Stimulated activated CD8-positive, alpha-beta memory T cell treated with anti-CD3 and anti-CD28 coated beads, Interleukin-15, amount 100 ng/mL, for 4 hours (primary cell): ENCODE data around the gene TROAP.
A peak's percentile ranks its signal among the peaks of the same experiment; 100 is the strongest.
"Not testable (repeated sequence)": the region's sequence is repeated elsewhere in the genome, so short reads cannot be mapped to it uniquely, and the experiment has no call there.

Experiments
- DNase-seq, 2 donors: peaks; one replicate each; pipeline ENCODE4 v3.0.0-alpha.2; 2020; ENCODE audit warnings: low read depth in 2 of 2

TROAP gene

GRCh38 chr12:49330631-49331379 lies 7.8 kb downstream of the TROAP start:
- DNase-seq: no peak

- DNase-seq: no peak
These were observed 8.5 kb downstream of the TROAP start for GRCh38 chr12:49331380-49332222.

GRCh38 chr12:49332441-49332861 lies 9.4 kb downstream of the TROAP start:
- DNase-seq: no peak

- DNase-seq: no peak
These were observed 9.9 kb downstream of the TROAP start for GRCh38 chr12:49332891-49333371.

DNA sequence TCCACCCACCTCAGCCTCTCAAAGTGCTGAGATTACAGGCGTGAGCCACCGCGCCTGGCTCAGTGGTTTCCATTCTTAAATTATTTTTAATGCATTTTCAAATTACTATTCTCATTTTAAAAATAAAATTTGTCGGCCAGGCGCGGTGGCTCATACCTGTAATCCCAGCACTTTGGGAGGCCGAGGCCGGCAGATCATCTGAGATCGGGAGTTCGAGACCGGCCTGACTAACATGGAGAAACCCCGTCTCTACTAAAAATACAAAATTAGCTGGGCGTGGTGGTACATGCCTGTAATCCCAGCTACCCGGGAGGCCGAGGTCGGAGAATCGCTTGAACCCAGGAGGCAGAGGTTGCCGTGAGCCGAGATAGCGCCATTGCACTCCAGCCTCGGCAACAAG lies 10.7 kb downstream of the TROAP start:
- DNase-seq: not testable (repeated sequence)

GRCh38 chr12:49334226-49334625 lies 11.2 kb downstream of the TROAP start:
- no peak for DNase-seq

- no peak for DNase-seq
These were observed 11.6 kb downstream of the TROAP start for GRCh38 chr12:49334681-49335080.

GRCh38 chr12:49335118-49335954 lies 12.3 kb downstream of the TROAP start:
- DNase-seq: no peak

GRCh38 chr12:49335955-49336644 lies 13.0 kb downstream of the TROAP start:
- no peak for DNase-seq

DNA sequence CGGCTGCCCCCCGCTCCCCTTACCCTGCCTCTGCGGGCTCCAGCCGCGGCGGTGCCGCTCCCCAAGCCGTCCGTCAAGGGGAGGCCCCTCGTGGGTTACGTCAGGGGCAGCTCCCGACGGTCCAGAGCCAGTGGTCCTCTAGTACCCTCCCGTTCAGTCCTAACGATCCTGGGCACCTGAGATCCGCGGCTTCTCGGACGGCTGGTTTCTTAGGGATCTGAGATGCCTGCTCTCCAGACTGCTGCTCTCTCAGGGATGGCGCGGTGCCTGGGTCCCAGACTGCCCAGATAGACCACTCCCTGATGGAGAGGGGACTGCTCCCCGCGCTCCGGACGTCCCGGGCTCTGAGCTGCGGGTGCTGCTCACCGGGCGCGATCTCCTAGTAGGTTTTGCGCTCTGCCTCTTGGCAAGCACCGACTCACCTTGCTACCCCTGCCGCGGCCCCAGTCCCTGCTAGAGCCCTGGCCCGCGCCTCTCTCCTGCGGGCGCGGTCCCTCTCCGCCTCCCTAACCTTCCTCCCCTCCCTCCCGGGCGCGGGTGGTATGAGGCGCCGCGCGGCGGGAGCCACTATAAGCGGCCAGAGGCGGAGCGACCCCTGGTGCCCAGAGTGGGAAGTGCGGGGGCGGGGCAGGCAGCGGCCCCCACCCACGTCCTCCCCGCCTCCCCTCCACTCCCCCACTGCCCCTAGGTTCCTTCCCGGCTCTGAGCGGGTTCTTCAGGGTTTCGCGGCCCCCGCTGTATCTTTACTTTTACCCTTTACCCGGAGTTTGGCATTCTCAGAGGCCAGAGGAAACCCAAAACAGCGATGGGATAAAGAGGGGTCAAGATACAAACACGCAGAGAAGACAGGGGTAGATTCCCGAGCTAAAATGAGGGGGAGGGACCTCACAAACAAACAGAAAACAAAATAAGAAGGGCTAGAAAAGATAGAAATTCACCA lies 13.9 kb downstream of the TROAP start, which contains the start of gene C1QL4:
Gene C1QL4 (minus strand): TSS at position 544 of the 940 bp plus-strand sequence. CDS start 711 bp downstream, outside the sequence.
- DNase-seq: peak; percentile 72 to 73

DNA sequence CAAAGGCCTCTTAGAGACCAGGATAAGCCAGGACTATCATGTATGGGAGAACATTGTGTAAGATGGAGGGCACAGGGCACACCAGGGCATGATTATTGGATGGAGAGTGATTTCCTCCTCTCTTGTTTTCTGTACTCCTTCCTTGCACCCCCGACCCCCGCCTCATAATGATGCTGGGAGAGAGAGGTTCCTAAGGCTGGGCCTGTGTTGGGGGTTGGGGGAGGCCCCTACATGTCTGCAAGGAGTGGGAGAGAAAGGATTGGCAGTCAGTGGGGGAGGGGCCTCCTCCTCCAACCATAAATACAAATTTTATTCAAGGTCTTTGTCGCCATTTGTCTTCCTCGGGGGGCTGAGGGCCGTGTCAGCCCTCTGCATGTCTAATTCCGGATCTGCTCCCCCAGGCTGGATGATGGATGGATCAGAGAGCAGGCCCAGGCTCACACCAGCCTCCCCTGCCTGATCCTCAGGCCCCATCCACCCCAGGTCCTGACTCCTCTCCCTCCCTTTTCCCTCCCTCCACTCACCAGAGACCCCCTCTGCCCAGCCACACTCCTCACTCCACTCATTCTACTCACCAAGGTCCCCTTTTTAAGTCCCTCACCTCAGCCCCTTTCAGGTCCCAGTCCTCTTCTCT lies 15.9 kb downstream of the TROAP start:
- DNase-seq: no peak

GRCh38 chr12:49339464-49339861 lies 16.4 kb downstream of the TROAP start:
- no peak for DNase-seq

DNA sequence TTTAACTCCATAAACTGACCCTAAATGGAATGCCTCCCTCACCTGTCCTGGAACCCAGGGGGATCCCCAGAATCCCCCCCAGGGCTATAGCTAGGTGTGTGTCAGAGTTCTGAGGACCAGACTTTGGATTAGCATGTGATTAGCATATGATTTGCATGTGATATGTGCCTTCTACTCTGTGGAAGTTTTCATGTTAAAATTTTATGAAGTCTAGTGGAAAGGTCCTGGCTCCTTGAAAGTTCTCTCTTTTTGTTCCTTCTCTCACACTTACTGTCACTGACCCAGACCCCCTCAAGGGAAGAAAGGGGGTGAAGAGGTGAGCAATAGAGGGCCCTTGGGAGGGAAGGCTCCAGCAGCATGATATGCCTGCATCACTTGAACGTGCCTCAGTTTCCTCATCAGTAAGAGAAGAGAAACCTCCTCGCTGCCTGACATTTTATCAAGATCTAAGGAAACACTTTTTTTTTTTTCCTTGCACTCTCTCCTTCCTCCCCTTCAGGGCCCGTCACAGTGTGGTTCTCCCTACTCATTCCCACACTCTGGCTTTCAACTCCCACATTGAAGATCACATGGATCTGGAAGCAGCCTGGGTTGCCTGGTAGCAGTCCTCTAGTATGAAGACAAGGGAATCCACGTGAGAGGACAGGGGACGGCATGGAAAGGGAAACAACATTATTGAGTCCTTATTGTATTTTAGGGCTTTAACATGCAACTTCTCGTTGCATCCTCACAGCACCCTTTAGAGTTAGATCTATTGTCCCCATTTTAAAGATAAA lies 17.2 kb downstream of the TROAP start:
- no peak for DNase-seq

DNA sequence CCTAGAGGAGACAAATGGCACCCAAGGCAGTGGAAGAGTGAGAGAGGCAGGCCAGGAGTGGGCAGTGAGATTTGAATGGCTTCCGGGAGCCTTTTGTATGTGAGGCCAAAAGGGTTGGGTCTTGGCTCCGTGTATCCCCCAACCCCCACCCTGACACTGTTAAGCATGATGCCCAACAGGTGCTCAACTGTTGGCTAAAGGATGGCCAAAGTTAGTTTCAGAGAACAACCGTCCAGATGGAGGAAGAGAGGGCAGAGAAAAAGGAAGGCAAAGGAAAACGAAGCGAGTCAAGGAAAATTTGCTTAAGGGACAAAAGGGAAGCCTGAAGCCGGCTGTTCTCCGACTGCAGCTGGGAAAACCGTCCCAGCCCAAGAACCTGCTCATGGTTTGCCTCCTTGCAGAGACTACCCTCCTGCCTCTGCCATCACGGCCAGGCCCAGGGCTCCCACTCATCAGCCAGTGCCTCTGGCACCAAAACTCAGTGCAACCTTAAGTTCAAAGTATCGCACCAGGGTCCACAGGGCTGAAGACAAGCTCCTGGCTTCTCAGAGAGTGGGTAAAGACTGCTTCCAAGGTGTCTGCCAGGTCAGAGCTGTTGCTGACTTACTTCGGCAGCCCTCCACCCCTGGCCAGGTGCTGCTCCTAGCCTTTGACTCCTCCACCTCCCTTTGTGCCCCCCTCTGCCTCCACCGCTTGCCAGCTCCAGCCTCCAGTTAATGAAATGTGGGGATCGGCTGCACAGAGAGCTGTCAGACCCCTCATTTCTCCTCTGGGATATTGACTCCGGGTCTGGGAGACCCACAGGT lies 18.1 kb downstream of the TROAP start:
- no peak for DNase-seq

DNA sequence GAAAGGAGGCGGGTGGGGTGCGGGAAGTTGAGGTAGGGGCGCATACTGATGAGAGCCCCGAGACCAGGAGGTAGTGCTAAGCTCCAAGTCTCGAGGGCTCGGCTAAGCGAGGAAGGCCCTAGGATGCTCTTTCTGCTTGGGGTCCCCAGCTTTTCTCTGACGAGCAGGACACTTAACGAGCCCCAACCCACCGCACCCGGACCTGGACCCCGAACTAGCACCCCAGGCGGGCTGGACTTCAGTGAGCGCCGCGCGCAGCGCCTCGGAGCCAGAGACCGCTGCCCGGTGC lies 18.7 kb downstream of the TROAP start:
- DNase-seq: no peak

DNA sequence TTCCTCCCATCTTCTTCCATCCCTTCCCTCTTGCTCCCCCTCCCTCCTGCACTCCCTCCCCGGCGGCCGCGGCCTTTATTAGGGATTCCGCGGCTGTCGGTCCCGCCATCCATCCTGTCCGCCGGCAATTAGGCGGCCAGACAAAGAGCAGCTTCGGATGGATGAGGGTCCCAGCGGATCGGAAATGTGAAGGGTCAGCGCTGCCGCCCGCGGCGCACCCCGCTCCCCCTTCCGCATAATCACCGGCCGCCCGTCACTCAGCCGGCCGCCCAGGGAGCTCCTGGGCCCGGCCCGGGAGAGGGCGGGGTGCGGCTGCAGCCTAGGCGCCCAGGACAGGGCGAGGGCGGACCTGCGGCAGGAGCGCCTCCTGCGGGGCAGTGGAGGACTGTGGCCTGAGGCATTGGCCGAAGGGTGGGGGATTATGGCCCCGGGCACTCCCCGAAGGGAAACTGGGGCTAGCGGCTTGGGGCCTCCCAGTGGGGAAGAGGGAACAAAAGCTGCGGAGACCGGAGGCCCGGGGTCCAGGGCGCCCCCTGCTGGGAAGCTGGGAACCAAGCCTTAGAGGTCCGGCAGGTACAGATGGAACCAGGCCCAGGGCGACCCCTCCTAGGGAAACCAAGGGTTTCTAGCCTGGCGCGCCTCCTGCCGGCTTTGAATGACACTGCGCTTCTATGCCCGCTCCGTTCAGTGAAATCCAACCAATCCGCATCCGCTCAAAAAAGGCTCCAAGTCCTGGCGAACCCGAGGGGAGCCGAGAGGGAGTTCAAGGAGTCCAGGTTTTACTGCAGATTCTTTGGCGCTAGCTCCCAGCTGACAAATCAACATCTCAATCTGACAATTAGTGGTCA lies 19.2 kb downstream of the TROAP start:
- DNase-seq: no peak
